ENCODE measurements around the gene ENTR1. TPM values are rescaled to one million over a fixed set of nuclear protein-coding genes. Genes with fewer than 3 reads are reported as not detected.
A peak's percentile ranks its signal among the peaks of the same experiment; 100 is the strongest.

Gene ENTR1
- total and polyA plus RNA-seq, 2 of the 13 experiments (the other 11 are each of a cell fraction or from before 2014, with no cell fraction given), result 70.1 to 76.4 TPM

DNA sequence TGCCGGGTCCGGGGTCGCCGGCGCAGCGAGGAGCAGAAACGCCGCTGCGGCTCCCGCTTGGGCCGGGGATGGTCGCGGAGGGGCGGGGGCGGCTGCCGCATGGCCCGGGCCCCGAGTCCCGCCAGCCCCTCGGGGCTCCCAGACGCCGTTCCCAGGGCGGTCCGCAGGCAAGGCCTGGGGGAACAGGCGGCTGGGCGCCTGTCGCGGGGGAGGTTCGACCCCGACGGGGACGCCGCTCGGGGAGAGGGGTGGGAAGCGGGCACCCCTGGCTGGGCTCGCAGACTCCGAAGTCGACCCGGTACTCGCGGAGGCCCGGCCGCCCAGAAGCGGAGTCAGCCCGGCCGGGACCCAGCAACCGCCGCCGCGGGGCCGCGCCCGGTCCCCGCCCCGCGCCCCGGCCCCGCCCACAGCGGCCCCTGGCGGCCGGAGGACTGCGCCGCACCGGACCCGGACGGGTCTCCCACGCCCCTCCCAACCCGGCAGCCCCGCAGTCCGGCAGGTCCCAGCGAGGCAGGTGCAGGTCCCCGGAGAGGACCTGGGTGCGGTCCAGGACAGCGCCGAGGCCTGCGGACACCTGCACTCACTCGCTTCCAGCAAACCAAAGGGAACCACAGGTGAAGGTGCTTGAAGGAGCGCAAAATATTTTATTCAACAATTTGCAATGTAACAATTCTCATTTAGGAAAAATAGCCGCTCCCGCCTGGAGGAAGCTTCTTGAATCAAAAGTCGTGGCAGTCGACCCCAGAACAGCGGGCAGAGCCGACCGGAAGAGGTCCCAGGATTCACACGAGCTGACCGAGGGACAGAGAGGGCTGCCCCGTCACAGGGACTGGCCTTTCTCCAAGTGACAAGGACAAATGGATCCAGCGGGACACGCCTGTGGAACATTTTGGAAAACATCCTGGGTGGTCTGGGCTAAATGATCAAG, 29.3 kb upstream of the ENTR1 start, which contains the start of gene INPP5E (continued):
- TF ChIP-seq, protein P1, sequence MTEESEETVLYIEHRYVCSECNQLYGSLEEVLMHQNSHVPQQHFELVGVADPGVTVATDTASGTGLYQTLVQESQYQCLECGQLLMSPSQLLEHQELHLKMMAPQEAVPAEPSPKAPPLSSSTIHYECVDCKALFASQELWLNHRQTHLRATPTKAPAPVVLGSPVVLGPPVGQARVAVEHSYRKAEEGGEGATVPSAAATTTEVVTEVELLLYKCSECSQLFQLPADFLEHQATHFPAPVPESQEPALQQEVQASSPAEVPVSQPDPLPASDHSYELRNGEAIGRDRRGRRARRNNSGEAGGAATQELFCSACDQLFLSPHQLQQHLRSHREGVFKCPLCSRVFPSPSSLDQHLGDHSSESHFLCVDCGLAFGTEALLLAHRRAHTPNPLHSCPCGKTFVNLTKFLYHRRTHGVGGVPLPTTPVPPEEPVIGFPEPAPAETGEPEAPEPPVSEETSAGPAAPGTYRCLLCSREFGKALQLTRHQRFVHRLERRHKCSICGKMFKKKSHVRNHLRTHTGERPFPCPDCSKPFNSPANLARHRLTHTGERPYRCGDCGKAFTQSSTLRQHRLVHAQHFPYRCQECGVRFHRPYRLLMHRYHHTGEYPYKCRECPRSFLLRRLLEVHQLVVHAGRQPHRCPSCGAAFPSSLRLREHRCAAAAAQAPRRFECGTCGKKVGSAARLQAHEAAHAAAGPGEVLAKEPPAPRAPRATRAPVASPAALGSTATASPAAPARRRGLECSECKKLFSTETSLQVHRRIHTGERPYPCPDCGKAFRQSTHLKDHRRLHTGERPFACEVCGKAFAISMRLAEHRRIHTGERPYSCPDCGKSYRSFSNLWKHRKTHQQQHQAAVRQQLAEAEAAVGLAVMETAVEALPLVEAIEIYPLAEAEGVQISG (CRISPR knock-in tag; IDR thresholded peaks at IDR 0.05), result peak; percentile 99
- TF ChIP-seq, protein P2, sequence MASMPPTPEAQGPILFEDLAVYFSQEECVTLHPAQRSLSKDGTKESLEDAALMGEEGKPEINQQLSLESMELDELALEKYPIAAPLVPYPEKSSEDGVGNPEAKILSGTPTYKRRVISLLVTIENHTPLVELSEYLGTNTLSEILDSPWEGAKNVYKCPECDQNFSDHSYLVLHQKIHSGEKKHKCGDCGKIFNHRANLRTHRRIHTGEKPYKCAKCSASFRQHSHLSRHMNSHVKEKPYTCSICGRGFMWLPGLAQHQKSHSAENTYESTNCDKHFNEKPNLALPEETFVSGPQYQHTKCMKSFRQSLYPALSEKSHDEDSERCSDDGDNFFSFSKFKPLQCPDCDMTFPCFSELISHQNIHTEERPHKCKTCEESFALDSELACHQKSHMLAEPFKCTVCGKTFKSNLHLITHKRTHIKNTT (CRISPR knock-in tag; IDR thresholded peaks at IDR 0.05), result no peak
- TF ChIP-seq ELF3 (CRISPR knock-in tag; IDR thresholded peaks at IDR 0.05), result no peak
- TF ChIP-seq, protein P3, sequence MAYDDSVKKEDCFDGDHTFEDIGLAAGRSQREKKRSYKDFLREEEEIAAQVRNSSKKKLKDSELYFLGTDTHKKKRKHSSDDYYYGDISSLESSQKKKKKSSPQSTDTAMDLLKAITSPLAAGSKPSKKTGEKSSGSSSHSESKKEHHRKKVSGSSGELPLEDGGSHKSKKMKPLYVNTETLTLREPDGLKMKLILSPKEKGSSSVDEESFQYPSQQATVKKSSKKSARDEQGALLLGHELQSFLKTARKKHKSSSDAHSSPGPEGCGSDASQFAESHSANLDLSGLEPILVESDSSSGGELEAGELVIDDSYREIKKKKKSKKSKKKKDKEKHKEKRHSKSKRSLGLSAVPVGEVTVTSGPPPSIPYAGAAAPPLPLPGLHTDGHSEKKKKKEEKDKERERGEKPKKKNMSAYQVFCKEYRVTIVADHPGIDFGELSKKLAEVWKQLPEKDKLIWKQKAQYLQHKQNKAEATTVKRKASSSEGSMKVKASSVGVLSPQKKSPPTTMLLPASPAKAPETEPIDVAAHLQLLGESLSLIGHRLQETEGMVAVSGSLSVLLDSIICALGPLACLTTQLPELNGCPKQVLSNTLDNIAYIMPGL (CRISPR knock-in tag; IDR thresholded peaks at IDR 0.05; ENCODE audit: borderline replicate concordance in 1 of 2, low read depth in 1 of 2), result peak in 1 of 2 experiments; percentile 20; a peak in 1 of 4 replicates
- TF ChIP-seq, protein P4, sequence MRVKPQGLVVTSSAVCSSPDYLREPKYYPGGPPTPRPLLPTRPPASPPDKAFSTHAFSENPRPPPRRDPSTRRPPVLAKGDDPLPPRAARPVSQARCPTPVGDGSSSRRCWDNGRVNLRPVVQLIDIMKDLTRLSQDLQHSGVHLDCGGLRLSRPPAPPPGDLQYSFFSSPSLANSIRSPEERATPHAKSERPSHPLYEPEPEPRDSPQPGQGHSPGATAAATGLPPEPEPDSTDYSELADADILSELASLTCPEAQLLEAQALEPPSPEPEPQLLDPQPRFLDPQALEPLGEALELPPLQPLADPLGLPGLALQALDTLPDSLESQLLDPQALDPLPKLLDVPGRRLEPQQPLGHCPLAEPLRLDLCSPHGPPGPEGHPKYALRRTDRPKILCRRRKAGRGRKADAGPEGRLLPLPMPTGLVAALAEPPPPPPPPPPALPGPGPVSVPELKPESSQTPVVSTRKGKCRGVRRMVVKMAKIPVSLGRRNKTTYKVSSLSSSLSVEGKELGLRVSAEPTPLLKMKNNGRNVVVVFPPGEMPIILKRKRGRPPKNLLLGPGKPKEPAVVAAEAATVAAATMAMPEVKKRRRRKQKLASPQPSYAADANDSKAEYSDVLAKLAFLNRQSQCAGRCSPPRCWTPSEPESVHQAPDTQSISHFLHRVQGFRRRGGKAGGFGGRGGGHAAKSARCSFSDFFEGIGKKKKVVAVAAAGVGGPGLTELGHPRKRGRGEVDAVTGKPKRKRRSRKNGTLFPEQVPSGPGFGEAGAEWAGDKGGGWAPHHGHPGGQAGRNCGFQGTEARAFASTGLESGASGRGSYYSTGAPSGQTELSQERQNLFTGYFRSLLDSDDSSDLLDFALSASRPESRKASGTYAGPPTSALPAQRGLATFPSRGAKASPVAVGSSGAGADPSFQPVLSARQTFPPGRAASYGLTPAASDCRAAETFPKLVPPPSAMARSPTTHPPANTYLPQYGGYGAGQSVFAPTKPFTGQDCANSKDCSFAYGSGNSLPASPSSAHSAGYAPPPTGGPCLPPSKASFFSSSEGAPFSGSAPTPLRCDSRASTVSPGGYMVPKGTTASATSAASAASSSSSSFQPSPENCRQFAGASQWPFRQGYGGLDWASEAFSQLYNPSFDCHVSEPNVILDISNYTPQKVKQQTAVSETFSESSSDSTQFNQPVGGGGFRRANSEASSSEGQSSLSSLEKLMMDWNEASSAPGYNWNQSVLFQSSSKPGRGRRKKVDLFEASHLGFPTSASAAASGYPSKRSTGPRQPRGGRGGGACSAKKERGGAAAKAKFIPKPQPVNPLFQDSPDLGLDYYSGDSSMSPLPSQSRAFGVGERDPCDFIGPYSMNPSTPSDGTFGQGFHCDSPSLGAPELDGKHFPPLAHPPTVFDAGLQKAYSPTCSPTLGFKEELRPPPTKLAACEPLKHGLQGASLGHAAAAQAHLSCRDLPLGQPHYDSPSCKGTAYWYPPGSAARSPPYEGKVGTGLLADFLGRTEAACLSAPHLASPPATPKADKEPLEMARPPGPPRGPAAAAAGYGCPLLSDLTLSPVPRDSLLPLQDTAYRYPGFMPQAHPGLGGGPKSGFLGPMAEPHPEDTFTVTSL (CRISPR knock-in tag; IDR thresholded peaks at IDR 0.05; ENCODE audit: borderline replicate concordance), result no peak
- peak; percentile 36; the same call in 1 of the 2 replicates for TF ChIP-seq GATAD1 (CRISPR knock-in tag; IDR thresholded peaks at IDR 0.05)
- TF ChIP-seq, protein P5, sequence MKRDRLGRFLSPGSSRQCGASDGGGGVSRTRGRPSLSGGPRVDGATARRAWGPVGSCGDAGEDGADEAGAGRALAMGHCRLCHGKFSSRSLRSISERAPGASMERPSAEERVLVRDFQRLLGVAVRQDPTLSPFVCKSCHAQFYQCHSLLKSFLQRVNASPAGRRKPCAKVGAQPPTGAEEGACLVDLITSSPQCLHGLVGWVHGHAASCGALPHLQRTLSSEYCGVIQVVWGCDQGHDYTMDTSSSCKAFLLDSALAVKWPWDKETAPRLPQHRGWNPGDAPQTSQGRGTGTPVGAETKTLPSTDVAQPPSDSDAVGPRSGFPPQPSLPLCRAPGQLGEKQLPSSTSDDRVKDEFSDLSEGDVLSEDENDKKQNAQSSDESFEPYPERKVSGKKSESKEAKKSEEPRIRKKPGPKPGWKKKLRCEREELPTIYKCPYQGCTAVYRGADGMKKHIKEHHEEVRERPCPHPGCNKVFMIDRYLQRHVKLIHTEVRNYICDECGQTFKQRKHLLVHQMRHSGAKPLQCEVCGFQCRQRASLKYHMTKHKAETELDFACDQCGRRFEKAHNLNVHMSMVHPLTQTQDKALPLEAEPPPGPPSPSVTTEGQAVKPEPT (CRISPR knock-in tag; IDR thresholded peaks at IDR 0.05; ENCODE audit: low read depth), result no peak
- TF ChIP-seq REXO4 (CRISPR knock-in tag; IDR thresholded peaks at IDR 0.05; ENCODE audit: borderline replicate concordance), result no peak
- TF ChIP-seq SMAD3 (CRISPR knock-in tag; IDR thresholded peaks at IDR 0.05), result no peak
- TF ChIP-seq MTA1 (CRISPR knock-in tag; IDR thresholded peaks at IDR 0.05; ENCODE audit: borderline replicate concordance), result no peak

Measured in HepG2 (cell line).